Cardiac fibroblast (primary cell): ENCODE results near the gene ADRB1.

Experiments used
- DNase-seq, 2 donors: peaks; one replicate each; pipeline versions ENCODE4 v3.0.0 to v3.0.0-alpha.2; 2010; ENCODE audit warnings: low read depth in 2 of 2
- H3K4me3 ChIP-seq, 2 donors: replicated peaks in 1 of 2; 1 replicate in 1 of 2; 2 replicates in 1 of 2; pipeline ENCODE4 v1.5.1; 2011; ENCODE audit warnings: low read depth in 2 of 2, low read length in 2 of 2, mild to moderate bottlenecking in 2 of 2, moderate library complexity in 1 of 2
- CTCF ChIP-seq: IDR thresholded peaks from one replicate; pipeline ENCODE4 v1.5.1; 2011; ENCODE audit warnings: low read depth, mild to moderate bottlenecking, low read length, inconsistent platforms

The ADRB1 gene

DNA sequence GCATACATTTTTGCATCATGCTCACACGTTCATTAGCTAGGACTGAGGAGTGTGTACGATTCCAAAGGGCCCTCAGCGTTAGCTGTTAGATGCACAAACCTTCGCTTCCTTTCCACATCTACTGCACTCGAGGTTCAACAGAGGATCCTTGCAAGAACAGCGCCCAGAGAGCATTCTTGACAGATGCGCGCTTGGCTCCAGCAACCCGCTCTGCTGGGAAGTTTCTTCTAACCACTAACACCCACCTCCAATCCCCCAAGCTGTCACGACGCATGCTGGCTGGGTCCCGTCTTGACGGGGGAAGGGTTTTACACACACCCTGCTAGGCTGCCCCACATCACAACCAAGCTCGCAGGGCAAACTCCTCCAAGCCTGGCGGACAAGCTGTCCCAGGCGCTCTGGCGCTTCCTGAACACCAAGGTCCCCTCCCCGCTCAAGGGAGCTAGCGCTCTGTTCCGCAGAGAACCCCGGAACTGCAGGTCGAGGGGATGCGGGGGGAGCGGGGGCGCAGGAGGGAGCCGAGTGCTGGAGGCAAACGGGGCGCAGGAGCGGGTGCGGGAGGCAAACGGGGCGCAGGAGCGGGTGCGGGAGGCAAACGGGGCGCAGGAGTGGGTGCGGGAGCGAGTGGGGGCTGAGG lies 653 bp upstream of the ADRB1 start:
- no peak for TF ChIP-seq CTCF
- peak overlapping the region in 1 of 2 donors; percentile 23 for H3K4me3 ChIP-seq
- DNase-seq = peak in 1 of 2 donors; percentile 22

GRCh38 chr10:114044247-114045135 lies 825 bp downstream of the ADRB1 start:
- no peak for DNase-seq
- no peak for TF ChIP-seq CTCF
- H3K4me3 ChIP-seq = no peak overlapping the region

DNA sequence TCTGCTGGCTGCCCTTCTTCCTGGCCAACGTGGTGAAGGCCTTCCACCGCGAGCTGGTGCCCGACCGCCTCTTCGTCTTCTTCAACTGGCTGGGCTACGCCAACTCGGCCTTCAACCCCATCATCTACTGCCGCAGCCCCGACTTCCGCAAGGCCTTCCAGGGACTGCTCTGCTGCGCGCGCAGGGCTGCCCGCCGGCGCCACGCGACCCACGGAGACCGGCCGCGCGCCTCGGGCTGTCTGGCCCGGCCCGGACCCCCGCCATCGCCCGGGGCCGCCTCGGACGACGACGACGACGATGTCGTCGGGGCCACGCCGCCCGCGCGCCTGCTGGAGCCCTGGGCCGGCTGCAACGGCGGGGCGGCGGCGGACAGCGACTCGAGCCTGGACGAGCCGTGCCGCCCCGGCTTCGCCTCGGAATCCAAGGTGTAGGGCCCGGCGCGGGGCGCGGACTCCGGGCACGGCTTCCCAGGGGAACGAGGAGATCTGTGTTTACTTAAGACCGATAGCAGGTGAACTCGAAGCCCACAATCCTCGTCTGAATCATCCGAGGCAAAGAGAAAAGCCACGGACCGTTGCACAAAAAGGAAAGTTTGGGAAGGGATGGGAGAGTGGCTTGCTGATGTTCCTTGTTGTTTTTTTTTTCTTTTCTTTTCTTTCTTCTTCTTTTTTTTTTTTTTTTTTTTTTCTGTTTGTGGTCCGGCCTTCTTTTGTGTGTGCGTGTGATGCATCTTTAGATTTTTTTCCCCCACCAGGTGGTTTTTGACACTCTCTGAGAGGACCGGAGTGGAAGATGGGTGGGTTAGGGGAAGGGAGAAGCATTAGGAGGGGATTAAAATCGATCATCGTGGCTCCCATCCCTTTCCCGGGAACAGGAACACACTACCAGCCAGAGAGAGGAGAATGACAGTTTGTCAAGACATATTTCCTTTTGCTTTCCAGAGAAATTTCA lies 1.7 kb downstream of the ADRB1 start:
- no peak for TF ChIP-seq CTCF
- no peak overlapping the region for H3K4me3 ChIP-seq
- DNase-seq = no peak

DNA sequence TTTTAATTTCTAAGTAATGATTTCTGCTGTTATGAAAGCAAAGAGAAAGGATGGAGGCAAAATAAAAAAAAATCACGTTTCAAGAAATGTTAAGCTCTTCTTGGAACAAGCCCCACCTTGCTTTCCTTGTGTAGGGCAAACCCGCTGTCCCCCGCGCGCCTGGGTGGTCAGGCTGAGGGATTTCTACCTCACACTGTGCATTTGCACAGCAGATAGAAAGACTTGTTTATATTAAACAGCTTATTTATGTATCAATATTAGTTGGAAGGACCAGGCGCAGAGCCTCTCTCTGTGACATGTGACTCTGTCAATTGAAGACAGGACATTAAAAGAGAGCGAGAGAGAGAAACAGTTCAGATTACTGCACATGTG lies 2.4 kb downstream of the ADRB1 start:
- no peak for DNase-seq
- no peak for TF ChIP-seq CTCF
- H3K4me3 ChIP-seq = no peak overlapping the region

DNA sequence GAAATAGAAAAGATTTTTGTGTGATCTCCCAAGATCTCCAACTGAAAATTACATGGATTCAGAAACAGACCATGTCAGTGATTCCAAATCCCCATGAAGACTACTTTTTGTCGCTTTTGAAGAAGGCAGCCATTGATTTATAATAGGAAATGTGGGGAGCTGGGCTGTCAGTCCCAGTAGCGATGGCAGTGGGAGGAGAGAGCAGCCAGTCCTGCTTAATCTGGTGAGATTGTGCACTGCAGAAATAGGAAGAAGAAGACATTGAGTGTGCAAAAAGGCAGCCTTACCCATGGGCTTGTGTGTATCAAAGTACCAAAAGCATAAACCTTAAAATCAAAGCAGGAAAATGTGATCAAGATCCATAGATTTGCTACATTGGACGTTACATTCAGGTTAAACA lies 4.8 kb downstream of the ADRB1 start:
- TF ChIP-seq CTCF = no peak
- DNase-seq = no peak
- no peak overlapping the region for H3K4me3 ChIP-seq

DNA sequence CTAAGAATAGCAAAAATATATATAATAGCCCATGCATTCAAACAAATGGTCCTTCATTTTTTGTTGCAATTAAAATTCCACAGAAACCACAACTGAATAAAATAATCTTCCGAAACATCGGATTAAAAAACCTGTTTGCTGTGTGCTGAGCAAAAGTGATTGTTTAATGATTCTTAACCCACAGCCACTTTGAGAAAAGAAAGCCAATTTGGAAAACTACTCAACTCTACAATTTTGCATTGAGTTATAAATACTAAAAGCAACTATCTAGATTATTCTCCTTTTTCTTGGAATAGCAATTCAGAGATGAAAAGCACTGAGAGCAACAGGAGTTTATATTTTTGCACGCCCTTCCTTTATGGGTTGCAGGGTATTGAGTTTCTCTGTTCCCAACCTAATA lies 8.0 kb downstream of the ADRB1 start:
- no peak for DNase-seq
- no peak overlapping the region for H3K4me3 ChIP-seq
- no peak for TF ChIP-seq CTCF
